MM.1S (cell line): ENCODE data around the gene SYK.

Experiments
- CTCF ChIP-seq: fragments of 300-600 bp; sonication (generic); IDR thresholded peaks from 2 replicates; pipeline ENCODE4 v1.5.1; 2016; ENCODE audit warnings: antibody characterized with exemption, low read length, mixed read lengths
- EZH2 ChIP-seq: fragments of 300-600 bp; sonication (generic); optimal IDR thresholded peaks from 2 replicates; pipeline ENCODE3; 2017; ENCODE audit warnings: low read depth, mild to moderate bottlenecking, antibody characterized with exemption, low read length, mixed read lengths
- EZH2phosphoT487 ChIP-seq: fragments of 300-600 bp; sonication (generic); IDR thresholded peaks from 2 replicates; pipeline ENCODE4 v1.6.1; 2018; ENCODE audit warnings: antibody characterized with exemption, low read length

- no peak for TF ChIP-seq CTCF
- TF ChIP-seq EZH2phosphoT487 = no peak
- no peak for TF ChIP-seq EZH2
Observed at GRCh38 chr9:90842996-90843395, 41.4 kb downstream of the SYK start.
